ENCODE results near the gene TBCD.

GRCh38 chr17:82985973-82986372 is 234.1 kb downstream of the TBCD start:
- TF ChIP-seq CTCF (IDR thresholded peaks at IDR 0.05): no peak
- no peak for TF ChIP-seq ZFX (IDR thresholded peaks at IDR 0.05; ENCODE audit: borderline replicate concordance)

Measured in 22Rv1 (cell line).